HTERT RPE-1 (cell line): ENCODE measurements around the gene PLA2G4E.

Experiments used
- in situ Hi-C: fragments of 300-500 bp; cut with MboI; formaldehyde crosslinking; loops from 4 replicates; pipeline ENCODE4 v1.14.3; 2020; ENCODE audit warnings: low sequenced_read_pairs

Gene PLA2G4E

GRCh38 chr15:41995476-41995855, 25.4 kb downstream of the PLA2G4E start:
- in situ Hi-C loops, result no loop called here

GRCh38 chr15:41994772-41995475, 25.9 kb downstream of the PLA2G4E start:
- in situ Hi-C loops, result no loop called here

DNA sequence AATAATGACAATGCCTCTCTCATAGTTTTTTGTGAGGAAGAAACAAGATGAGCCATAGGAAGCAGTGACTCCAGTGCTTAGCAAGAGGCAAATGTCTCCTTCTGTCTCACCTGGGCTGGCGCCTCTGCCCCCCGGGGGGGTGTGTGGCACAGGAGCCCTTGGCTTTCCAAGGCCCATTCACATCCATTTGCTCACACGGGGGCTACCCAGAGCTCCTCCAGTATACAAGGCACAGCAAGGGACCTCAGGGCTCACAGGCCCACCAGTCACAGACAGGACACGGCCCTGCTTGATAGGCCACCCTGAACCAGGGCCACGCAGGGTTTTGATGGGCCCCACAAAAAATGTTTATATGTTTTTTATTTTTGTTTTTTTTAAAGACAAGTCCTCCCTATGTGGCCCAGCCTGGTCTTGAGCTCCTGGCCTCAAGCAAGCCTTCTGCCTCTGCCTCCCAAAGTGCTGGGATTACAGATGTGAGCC, 26.6 kb downstream of the PLA2G4E start:
- in situ Hi-C loops, result no loop called here

DNA sequence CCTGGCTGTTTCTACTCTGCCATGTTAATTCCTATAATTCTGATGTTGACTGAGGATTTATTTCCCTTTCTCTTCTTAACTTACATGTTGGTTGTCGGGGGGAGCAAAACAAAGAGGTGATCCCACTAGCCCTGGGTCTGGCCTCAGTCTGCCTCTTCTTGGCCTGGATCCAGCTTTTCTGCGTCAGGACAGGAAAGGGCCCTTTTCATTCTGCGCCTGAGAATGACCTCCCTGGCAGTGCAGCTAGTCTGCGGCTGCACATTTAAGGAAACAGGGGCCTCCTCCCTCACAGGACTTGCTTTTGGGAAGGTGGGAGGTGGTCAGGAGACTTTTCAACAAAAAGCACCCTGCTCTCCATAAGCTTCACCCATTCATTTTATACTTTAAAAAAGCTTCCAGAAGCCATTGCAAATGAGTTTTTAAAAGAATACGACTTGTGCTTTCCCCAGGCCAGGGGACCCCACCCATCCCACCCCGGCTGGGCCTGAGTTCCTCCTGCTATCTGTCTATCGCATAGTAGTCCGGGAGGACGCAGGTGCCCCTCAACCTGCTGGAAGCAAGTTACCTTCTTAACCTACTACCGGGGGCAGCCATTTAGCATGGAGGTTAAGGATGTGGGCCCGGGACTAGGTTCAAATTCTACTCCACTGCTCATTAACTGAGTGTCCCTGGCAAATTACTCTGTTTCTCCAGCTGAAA, 27.2 kb downstream of the PLA2G4E start:
- in situ Hi-C loops, result no loop called here

GRCh38 chr15:41992803-41993190, 28.0 kb downstream of the PLA2G4E start:
- in situ Hi-C loops, result no loop called here

- in situ Hi-C loops, result no loop called here
Observed at GRCh38 chr15:41992151-41992802, 28.6 kb downstream of the PLA2G4E start.

- in situ Hi-C loops, result no loop called here
Observed at GRCh38 chr15:41990691-41991090, 30.2 kb downstream of the PLA2G4E start.

GRCh38 chr15:41990243-41990605, 30.6 kb downstream of the PLA2G4E start:
- in situ Hi-C loops, result no loop called here

DNA sequence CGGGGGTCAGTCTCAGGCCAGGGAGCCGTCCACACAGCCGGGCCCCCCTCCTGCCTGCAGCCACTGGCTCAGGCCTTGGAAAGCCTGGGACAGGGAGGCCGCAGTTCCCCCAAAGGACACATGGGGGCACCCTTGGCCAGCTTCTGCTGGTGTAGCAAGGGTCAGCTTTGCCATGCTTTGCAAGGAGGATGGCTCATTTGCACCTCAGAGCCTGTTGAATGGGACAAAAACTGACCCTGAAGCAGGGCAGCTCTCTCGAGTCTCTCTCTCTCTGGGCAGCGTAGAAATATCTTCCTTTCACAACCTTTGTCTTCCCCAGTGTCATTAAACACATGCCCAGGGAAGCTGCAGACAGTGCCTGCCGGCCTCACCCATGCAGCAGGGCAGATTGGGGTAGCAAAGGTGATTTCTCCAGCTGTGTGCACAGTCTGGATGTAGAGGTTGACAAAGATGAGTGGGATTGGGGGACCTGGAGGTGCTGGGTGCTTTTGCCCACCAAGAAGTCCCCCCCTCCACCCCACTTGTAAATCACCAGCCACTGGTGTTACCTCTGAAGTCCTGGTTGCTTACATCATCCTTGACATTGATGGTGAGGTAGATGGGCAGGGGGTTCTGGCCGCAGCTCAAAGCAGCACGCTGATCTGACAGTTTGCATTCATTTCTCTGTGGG, 31.1 kb downstream of the PLA2G4E start:
- in situ Hi-C loops, result no loop called here

GRCh38 chr15:41988896-41989572, 31.8 kb downstream of the PLA2G4E start:
- in situ Hi-C loops, result no loop called here

GRCh38 chr15:41987925-41988275, 32.9 kb downstream of the PLA2G4E start:
- in situ Hi-C loops, result no loop called here

- in situ Hi-C loops, result no loop called here
Observed at GRCh38 chr15:41987246-41987924, 33.5 kb downstream of the PLA2G4E start.

DNA sequence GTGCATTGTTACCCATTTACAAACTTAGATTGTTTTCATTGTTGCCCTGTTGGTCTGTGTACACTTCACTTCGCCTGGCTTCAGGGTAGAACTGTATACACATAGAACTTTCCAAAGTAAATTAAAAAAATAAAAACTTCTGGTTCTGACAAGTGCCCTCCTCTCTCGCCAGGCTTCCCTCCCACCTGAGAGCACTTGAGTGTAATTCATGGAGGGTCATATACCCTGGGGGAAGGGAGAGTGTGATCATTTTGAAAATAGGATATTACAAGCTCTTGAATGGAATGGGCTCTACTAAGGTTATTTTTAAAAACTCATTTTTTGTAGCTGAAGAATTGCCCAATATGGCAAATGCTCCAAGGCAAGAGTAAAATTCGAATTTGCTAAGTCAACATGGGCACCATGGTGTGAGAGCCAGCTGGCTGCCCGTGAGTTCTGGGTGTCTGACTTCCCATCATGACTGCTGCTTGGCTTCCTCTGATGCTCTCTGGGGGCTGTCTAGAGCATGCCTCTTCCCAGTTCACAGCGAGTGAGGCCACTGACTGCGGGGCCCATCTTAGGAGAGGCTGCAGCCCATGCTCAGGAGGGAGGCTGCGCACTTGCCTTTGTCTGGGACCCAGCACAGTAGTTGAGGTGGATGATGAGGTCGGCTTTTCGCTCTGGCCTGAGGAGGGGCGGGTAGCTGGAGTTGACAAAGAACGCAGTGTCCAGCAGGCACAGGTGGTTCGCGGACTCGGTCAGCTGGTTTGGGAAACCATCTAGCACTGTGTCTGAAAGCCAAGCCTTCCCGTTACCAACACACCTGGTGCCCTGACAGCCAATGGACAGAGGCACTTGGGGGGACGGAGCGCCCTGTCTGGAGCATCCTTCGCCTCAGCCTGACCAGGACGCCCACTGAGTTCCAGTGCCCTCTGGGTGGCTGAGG, 35.3 kb downstream of the PLA2G4E start:
- in situ Hi-C loops, result no loop called here

- in situ Hi-C loops, result no loop called here
Observed at GRCh38 chr15:41984622-41985021, 36.2 kb downstream of the PLA2G4E start.

- in situ Hi-C loops, result no loop called here
Observed at GRCh38 chr15:41983621-41984571, 36.9 kb downstream of the PLA2G4E start.

GRCh38 chr15:41983221-41983620, 37.6 kb downstream of the PLA2G4E start:
- in situ Hi-C loops, result no loop called here

GRCh38 chr15:41982133-41982930, 38.5 kb downstream of the PLA2G4E start:
- in situ Hi-C loops, result no loop called here
